Measurements from ENCODE around the gene MICAL2. TPM values are rescaled to one million over a fixed set of nuclear protein-coding genes. Genes with fewer than 3 reads are reported as not detected.

MICAL2 gene
- total RNA-seq, 2 experiments from 2014 or later: not detected

DNA sequence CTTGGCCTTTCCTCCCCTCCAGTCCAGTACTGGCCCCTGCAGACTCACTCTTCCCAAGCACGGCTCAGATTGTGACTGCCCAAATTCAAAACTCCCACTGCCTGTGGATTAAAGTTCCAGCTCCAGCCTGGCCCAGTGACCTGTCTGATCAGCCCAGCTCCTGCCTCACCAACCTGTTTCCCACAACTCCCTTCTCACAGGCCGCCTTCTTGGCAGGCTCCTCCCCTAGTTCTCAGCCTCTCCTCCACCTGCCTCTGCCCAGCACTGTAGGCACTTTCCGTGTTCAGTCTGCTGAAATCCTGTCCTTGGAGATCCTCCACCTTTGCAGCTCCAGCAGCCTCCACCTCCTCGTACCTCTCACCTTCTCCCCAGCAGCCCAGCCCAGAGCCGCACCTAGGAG lies 68.6 kb downstream of the MICAL2 start:
- CTCF ChIA-PET (ENCODE audit: unreplicated experiment): no interaction called here
- no peak overlapping the region for H3K4me2 ChIP-seq (ENCODE audit: low read length)
- POLR2A ChIA-PET: no interaction called here

DNA sequence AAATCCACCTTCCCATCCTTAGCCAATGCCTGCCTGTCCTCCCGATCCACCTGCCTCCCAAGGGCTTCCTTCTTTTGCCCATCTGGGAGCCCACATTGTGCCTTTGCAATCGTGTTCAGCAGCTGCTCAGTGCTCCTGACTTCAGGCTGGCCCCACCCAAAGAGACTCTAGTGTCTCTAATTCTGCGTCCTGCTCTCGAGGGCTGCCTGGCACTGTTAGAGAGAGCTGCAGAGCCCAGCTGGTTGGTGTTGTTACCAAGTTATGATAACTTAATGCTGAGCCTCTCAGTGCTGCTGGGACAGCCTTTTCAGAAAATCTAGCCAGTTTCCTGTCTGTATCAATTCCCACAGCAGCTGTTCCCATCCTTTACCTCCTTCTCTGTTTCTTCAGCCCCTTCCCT lies 69.1 kb downstream of the MICAL2 start:
- Histone ChIP-seq H2AFZ (ENCODE audit: low read length) (no peak overlapping the region), H3K27ac (ENCODE audit: low read depth, low read length, poor library complexity, severe bottlenecking) (no peak overlapping the region), H3K4me3 (ENCODE audit: low read depth, low read length, poor library complexity, severe bottlenecking) (no peak overlapping the region), H3K79me2 (ENCODE audit: insufficient read depth, low read depth, low read length) (no peaks in the 10 kb centered on the region), H3K9me2 (ENCODE audit: insufficient read depth, low read length) (no peaks in the 10 kb centered on the region), H4K20me1 (ENCODE audit: insufficient read depth, low read length) (no peaks in the 10 kb centered on the region), H3K9me3 (ENCODE audit: low read length) (no peaks in the 10 kb centered on the region), H3K4me1 (ENCODE audit: insufficient read depth, low read length, poor library complexity, severe bottlenecking) (no peaks in the 10 kb centered on the region), H3K4me2 (ENCODE audit: low read length) (no peak overlapping the region), H3K36me3 (ENCODE audit: insufficient read depth, low read length) (no peaks in the 10 kb centered on the region)
- POLR2A ChIA-PET: interaction anchor here (0.6 kb wide), 1 partner anchor 254 kb away, joined by 4 read pairs; no protein-coding TSS in a partner anchor
- CTCF ChIA-PET (ENCODE audit: unreplicated experiment): no interaction called here
- intact Hi-C loops (cut with micrococcal nuclease; ENCODE audit: unreplicated experiment): no loop called here
- TF ChIP-seq, protein P1, sequence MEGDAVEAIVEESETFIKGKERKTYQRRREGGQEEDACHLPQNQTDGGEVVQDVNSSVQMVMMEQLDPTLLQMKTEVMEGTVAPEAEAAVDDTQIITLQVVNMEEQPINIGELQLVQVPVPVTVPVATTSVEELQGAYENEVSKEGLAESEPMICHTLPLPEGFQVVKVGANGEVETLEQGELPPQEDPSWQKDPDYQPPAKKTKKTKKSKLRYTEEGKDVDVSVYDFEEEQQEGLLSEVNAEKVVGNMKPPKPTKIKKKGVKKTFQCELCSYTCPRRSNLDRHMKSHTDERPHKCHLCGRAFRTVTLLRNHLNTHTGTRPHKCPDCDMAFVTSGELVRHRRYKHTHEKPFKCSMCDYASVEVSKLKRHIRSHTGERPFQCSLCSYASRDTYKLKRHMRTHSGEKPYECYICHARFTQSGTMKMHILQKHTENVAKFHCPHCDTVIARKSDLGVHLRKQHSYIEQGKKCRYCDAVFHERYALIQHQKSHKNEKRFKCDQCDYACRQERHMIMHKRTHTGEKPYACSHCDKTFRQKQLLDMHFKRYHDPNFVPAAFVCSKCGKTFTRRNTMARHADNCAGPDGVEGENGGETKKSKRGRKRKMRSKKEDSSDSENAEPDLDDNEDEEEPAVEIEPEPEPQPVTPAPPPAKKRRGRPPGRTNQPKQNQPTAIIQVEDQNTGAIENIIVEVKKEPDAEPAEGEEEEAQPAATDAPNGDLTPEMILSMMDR (conservative IDR thresholded peaks at IDR 0.05; ENCODE audit: low read length): no peak
- no peak for TF ChIP-seq EZH2phosphoT487 (IDR thresholded peaks at IDR 0.05; ENCODE audit: borderline replicate concordance, low read depth, low read length)
- no TSS peak for BruUV-seq (replicated peaks)
- no peak for DNase-seq (ENCODE audit: low spot score)

More for the DNA sequence above, 68.6 kb downstream of the MICAL2 start:
- no peak for TF ChIP-seq EZH2phosphoT487 (IDR thresholded peaks at IDR 0.05; ENCODE audit: borderline replicate concordance, low read depth, low read length)
- TF ChIP-seq, protein P1 (conservative IDR thresholded peaks at IDR 0.05; ENCODE audit: low read length): no peak
- Histone ChIP-seq H4K20me1 (ENCODE audit: insufficient read depth, low read length) (no peaks in the 10 kb centered on the region), H3K4me3 (ENCODE audit: low read depth, low read length, poor library complexity, severe bottlenecking) (no peak overlapping the region), H3K4me1 (ENCODE audit: insufficient read depth, low read length, poor library complexity, severe bottlenecking) (no peaks in the 10 kb centered on the region), H3K36me3 (ENCODE audit: insufficient read depth, low read length) (no peaks in the 10 kb centered on the region), H3K9me3 (ENCODE audit: low read length) (no peaks in the 10 kb centered on the region), H3K79me2 (ENCODE audit: insufficient read depth, low read depth, low read length) (no peaks in the 10 kb centered on the region), H3K9me2 (ENCODE audit: insufficient read depth, low read length) (no peaks in the 10 kb centered on the region), H3K27ac (ENCODE audit: low read depth, low read length, poor library complexity, severe bottlenecking) (no peak overlapping the region), H2AFZ (ENCODE audit: low read length) (no peak overlapping the region)
- no peak for DNase-seq (ENCODE audit: low spot score)
- no TSS peak for BruUV-seq (replicated peaks)
- intact Hi-C loops (cut with micrococcal nuclease; ENCODE audit: unreplicated experiment): no loop called here

DNA sequence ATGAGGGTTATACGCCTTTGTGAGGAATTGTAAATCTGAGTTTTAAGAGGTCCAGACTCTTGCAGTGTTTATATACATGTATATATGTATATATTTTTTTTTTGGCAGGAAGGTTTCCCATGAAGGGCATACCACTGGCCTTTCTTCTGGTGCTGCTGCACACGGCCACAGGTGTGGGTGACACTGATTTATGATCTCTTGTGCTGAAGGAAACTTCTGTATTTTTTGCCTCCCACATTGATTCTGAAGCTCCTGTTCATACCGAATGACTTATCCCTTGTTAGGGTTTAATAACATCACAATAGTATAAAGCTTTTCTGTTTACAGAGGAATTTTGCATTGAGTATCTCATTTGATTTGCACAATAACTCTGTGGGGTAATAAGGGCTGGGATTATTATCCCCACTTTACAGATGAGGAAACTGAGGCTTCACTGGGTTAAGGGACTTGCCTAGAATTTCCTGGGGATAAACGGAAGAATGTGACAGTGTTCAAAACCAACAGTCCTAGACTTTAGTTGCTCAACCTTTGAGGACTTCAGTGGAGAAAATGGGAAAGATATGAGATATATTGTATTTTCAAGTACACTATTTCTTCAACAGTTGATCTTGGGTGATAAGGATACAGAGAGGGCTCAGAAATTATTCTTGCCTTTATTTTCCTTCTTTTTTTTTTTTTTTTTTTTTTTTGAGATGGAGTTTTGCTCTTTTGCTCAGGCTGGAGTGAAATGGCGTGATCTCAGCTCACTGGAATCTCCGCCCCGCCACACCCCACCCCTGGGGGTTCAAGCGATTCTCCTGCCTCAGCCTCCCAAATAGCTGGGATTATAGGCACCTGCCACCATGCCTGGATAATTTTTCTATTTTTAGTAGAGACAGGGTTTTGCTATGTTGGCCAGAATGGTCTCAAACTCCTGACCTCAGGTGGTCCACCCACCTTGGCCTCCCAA lies 70.1 kb downstream of the MICAL2 start:
- intact Hi-C loops (cut with micrococcal nuclease; ENCODE audit: unreplicated experiment): no loop called here
- H3K4me1 ChIP-seq (ENCODE audit: insufficient read depth, low read length, poor library complexity, severe bottlenecking): no peaks in the 10 kb centered on the region
- no peak overlapping the region for H2AFZ ChIP-seq (ENCODE audit: low read length)
- H3K4me2 ChIP-seq (ENCODE audit: low read length): no peak overlapping the region
- no peak overlapping the region for H3K4me3 ChIP-seq (ENCODE audit: low read depth, low read length, poor library complexity, severe bottlenecking)
- ChIA-PET POLR2A (interaction anchor here (0.6 kb wide), 1 partner anchor 255 kb away, joined by 4 read pairs; no protein-coding TSS in a partner anchor), CTCF (ENCODE audit: unreplicated experiment) (no interaction called here)
- H3K36me3 ChIP-seq (ENCODE audit: insufficient read depth, low read length): no peaks in the 10 kb centered on the region
- H3K9me2 ChIP-seq (ENCODE audit: insufficient read depth, low read length): no peaks in the 10 kb centered on the region
- H3K27ac ChIP-seq (ENCODE audit: low read depth, low read length, poor library complexity, severe bottlenecking): no peak overlapping the region
- H3K9me3 ChIP-seq (ENCODE audit: low read length): no peaks in the 10 kb centered on the region
- DNase-seq (ENCODE audit: low spot score): no peak
- H4K20me1 ChIP-seq (ENCODE audit: insufficient read depth, low read length): no peaks in the 10 kb centered on the region
- no TSS peak for BruUV-seq (replicated peaks)
- TF ChIP-seq, protein P1 (conservative IDR thresholded peaks at IDR 0.05; ENCODE audit: low read length): no peak
- TF ChIP-seq EZH2phosphoT487 (IDR thresholded peaks at IDR 0.05; ENCODE audit: borderline replicate concordance, low read depth, low read length): no peak
- no peaks in the 10 kb centered on the region for H3K79me2 ChIP-seq (ENCODE audit: insufficient read depth, low read depth, low read length)

Data from OCI-LY7 (cell line).